GM19035 (cell line): ENCODE measurements around the gene ZNF853.
"Not testable (repeated sequence)": the region's sequence is repeated elsewhere in the genome, so short reads cannot be mapped to it uniquely, and the experiment has no call there.

Experiments used
- ATAC-seq: cut with Tn5 transposase; IDR thresholded peaks from one replicate; pipeline ENCODE4 v1.9.1; 2021; ENCODE audit not compliant: unreplicated experiment

Gene ZNF853

GRCh38 chr7:6634971-6635370, 19.6 kb downstream of the ZNF853 start:
- ATAC-seq: not testable (repeated sequence)

GRCh38 chr7:6636741-6637543, 21.5 kb downstream of the ZNF853 start, which contains the start of gene ZNF316:
ZNF316 (plus strand) TSS chr7:6637318; CDS start chr7:6642410, 5,092 bp downstream.
- peak; percentile 75 for ATAC-seq

- peak; percentile 68 for ATAC-seq
These were observed 22.3 kb downstream of the ZNF853 start for GRCh38 chr7:6637544-6638229.

- ATAC-seq: no peak
These were observed 23.6 kb downstream of the ZNF853 start for GRCh38 chr7:6639032-6639431.

GRCh38 chr7:6639627-6640026, 24.2 kb downstream of the ZNF853 start:
- ATAC-seq: no peak

- ATAC-seq: no peak
These were observed 24.9 kb downstream of the ZNF853 start for GRCh38 chr7:6640246-6640721.

GRCh38 chr7:6641305-6642035, 26.1 kb downstream of the ZNF853 start:
- no peak for ATAC-seq

- ATAC-seq: no peak
These were observed 26.9 kb downstream of the ZNF853 start for GRCh38 chr7:6642239-6642839.

- ATAC-seq: no peak
These were observed 27.6 kb downstream of the ZNF853 start for GRCh38 chr7:6642861-6643640.

- ATAC-seq: no peak
These were observed 28.7 kb downstream of the ZNF853 start for GRCh38 chr7:6643915-6644625.

- no peak for ATAC-seq
These were observed 29.3 kb downstream of the ZNF853 start for GRCh38 chr7:6644728-6645127.

GRCh38 chr7:6646465-6646864, 31.1 kb downstream of the ZNF853 start:
- no peak for ATAC-seq

GRCh38 chr7:6647080-6647479, 31.7 kb downstream of the ZNF853 start:
- ATAC-seq: no peak

- ATAC-seq: no peak
These were observed 32.1 kb downstream of the ZNF853 start for GRCh38 chr7:6647541-6647940.

GRCh38 chr7:6648066-6648814, 32.8 kb downstream of the ZNF853 start:
- ATAC-seq: no peak

GRCh38 chr7:6648815-6649104, 33.4 kb downstream of the ZNF853 start:
- ATAC-seq: no peak

- ATAC-seq: no peak
These were observed 34.0 kb downstream of the ZNF853 start for GRCh38 chr7:6649241-6649961.

GRCh38 chr7:6650086-6650485, 34.7 kb downstream of the ZNF853 start:
- ATAC-seq: no peak
